PC-9 (cell line): ENCODE data around the gene CDK17. TPM values are rescaled to one million over a fixed set of nuclear protein-coding genes. Genes with fewer than 3 reads are reported as not detected.

Source experiments
- BruUV-seq: library from RNA; stranded (reverse); fragments of 400-500 nt; replicated peaks from 2 replicates; lab custom pipeline; 2021; lab: Mats Ljungman, UMichigan
- CTCF ChIA-PET: fragments of 300-600 bp; sonication (Branson Sonifier 250); formaldehyde crosslinking; loops from one replicate; lab custom pipeline; 2022; ENCODE audit warnings: antibody characterized with exemption; lab: Charles Lee
- POLR2A ChIA-PET: fragments of 300-600 bp; sonication (Branson Sonifier 250); formaldehyde crosslinking; loops from one replicate; lab custom pipeline; 2022; ENCODE audit warnings: antibody characterized with exemption; ENCODE audit not compliant: unreplicated experiment; lab: Charles Lee
- DNase-seq, 2 experiments: peaks; one replicate each; pipeline versions ENCODE4 v3.0.0 to v3.0.0-alpha.2; 2015 to 2022; ENCODE audit warnings: mixed read lengths in 1 of 2
- H2AFZ ChIP-seq: fragments of 200-600 bp; sonication (generic); 2 replicates; pipeline ENCODE4 v1.8.1; 2017; ENCODE audit warnings: antibody characterized with exemption
- H3F3A ChIP-seq: fragments of 200-600 bp; sonication (generic); 2 replicates; pipeline ENCODE4 v1.8.1; 2017; ENCODE audit warnings: antibody characterized with exemption, mild to moderate bottlenecking, low read depth; ENCODE audit not compliant: insufficient read depth
- H3K27ac ChIP-seq: fragments of 200-600 bp; sonication (generic); 2 replicates; pipeline ENCODE4 v1.6.1; 2016; ENCODE audit warnings: mixed run types
- H3K27me3 ChIP-seq: fragments of 200-600 bp; sonication (generic); 2 replicates; pipeline ENCODE4 v1.6.1; 2016; ENCODE audit warnings: low read depth, mixed run types; ENCODE audit not compliant: insufficient read depth
- H3K36me3 ChIP-seq: fragments of 200-600 bp; sonication (generic); 2 replicates; pipeline ENCODE4 v1.6.1; 2016; ENCODE audit warnings: low read depth, mixed run types
- H3K4me1 ChIP-seq: fragments of 200-600 bp; sonication (generic); replicated peaks from 2 replicates; pipeline ENCODE4 v1.6.1; 2016; ENCODE audit warnings: mixed run types; ENCODE audit not compliant: insufficient read depth
- H3K4me2 ChIP-seq: fragments of 200-600 bp; sonication (generic); 2 replicates; pipeline ENCODE4 v1.6.1; 2017; ENCODE audit warnings: mixed run types
- H3K4me3 ChIP-seq: fragments of 200-600 bp; sonication (generic); 2 replicates; pipeline ENCODE4 v1.6.1; 2016; ENCODE audit warnings: mixed run types
- H3K79me2 ChIP-seq: fragments of 200-600 bp; sonication (generic); 2 replicates; pipeline ENCODE4 v1.6.1; 2017; ENCODE audit warnings: low read depth, mixed run types
- H3K9me2 ChIP-seq: fragments of 200-600 bp; sonication (generic); 2 replicates; pipeline ENCODE4 v1.8.1; 2017; ENCODE audit warnings: mild to moderate bottlenecking; ENCODE audit not compliant: insufficient read depth
- H3K9me3 ChIP-seq: fragments of 200-600 bp; sonication (generic); 2 replicates; pipeline ENCODE4 v1.8.1; 2016; ENCODE audit warnings: low read depth; ENCODE audit not compliant: insufficient read depth
- H4K20me1 ChIP-seq: fragments of 200-600 bp; sonication (generic); 2 replicates; pipeline ENCODE4 v1.8.1; 2017; ENCODE audit not compliant: insufficient read depth
- EZH2 ChIP-seq: fragments of 200-600 bp; sonication (generic); IDR thresholded peaks from 2 replicates; pipeline ENCODE4 v1.8.0; 2017; ENCODE audit warnings: antibody characterized with exemption, low read depth
- intact Hi-C: fragments of 100-400 bp; cut with micrococcal nuclease; formaldehyde crosslinking; loops from one replicate; pipeline ENCODE4 v1.10.0; 2022; ENCODE audit not compliant: unreplicated experiment
- total RNA-seq: library from RNA; stranded (reverse); gene quantifications from 2 replicates; pipeline ENCODE4 v1.2.3, GENCODE V29; 2021
- TF ChIP-seq, protein P1 (sequence below): fragments of 200-600 bp; sonication (generic); conservative IDR thresholded peaks from 2 replicates; pipeline ENCODE4 v1.6.1; 2017; ENCODE audit warnings: mixed run types, antibody characterized with exemption, mild to moderate bottlenecking, moderate library complexity

The CDK17 gene
- total RNA-seq, 1 experiment from 2014 or later, result 29.0 TPM

- Histone ChIP-seq H3K27me3 (no peaks in the 10 kb centered on the region), H3K27ac (no peak overlapping the region), H4K20me1 (peaks cover 45% of the 10 kb centered on the region; the same call in 1 of the 2 replicates), H3K4me3 (no peak overlapping the region), H2AFZ (no peak overlapping the region), H3K79me2 (peaks cover 32% of the 10 kb centered on the region), H3K4me1 (no peaks in the 10 kb centered on the region), H3K36me3 (peaks cover 32% of the 10 kb centered on the region; the same call in 1 of the 2 replicates), H3K9me3 (no peaks in the 10 kb centered on the region), H3K9me2 (no peaks in the 10 kb centered on the region), H3K4me2 (no peak overlapping the region), H3F3A (peaks cover 61% of the 10 kb centered on the region)
- TF ChIP-seq, protein P1, sequence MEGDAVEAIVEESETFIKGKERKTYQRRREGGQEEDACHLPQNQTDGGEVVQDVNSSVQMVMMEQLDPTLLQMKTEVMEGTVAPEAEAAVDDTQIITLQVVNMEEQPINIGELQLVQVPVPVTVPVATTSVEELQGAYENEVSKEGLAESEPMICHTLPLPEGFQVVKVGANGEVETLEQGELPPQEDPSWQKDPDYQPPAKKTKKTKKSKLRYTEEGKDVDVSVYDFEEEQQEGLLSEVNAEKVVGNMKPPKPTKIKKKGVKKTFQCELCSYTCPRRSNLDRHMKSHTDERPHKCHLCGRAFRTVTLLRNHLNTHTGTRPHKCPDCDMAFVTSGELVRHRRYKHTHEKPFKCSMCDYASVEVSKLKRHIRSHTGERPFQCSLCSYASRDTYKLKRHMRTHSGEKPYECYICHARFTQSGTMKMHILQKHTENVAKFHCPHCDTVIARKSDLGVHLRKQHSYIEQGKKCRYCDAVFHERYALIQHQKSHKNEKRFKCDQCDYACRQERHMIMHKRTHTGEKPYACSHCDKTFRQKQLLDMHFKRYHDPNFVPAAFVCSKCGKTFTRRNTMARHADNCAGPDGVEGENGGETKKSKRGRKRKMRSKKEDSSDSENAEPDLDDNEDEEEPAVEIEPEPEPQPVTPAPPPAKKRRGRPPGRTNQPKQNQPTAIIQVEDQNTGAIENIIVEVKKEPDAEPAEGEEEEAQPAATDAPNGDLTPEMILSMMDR, result no peak
- TF ChIP-seq EZH2, result no peak
- CTCF ChIA-PET, result no interaction called here
- no TSS peak for BruUV-seq
- POLR2A ChIA-PET, result interaction anchor here (0.7 kb wide), 1 partner anchor 42 kb away, joined by 5 read pairs; no protein-coding TSS in a partner anchor
- intact Hi-C loops, result loop anchor here (5.0 kb wide), 1 partner anchor 199 kb away; no protein-coding TSS in a partner anchor
- DNase-seq, result no peak
Observed at GRCh38 chr12:96261557-96261956, 138.7 kb downstream of the CDK17 start.

DNA sequence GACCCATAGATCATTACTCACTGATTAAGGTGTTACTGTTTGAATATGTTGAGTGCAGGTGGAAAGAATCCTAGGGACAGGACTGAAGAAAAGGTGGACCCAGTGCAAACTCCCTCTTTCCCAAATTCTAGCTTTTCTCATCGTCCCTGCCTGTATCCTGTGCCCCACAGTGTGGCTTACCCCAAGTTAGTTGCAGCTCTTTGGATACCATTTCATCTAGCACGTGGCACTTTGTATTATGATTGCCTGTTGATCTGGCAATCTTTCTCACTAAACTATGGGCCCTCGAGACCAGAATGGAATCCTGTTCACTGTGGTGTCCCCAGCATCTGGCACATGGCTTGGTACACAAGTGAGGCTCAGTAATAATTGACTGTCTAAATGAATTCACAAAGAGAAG, 139.6 kb downstream of the CDK17 start:
- H3F3A ChIP-seq, result peaks cover 59% of the 10 kb centered on the region
- CTCF ChIA-PET, result no interaction called here
- H4K20me1 ChIP-seq, result peaks cover 52% of the 10 kb centered on the region; the same call in 1 of the 2 replicates
- no peak overlapping the region for H3K4me3 ChIP-seq
- H3K4me2 ChIP-seq, result no peak overlapping the region
- H3K79me2 ChIP-seq, result peaks cover 38% of the 10 kb centered on the region
- no TSS peak for BruUV-seq
- H2AFZ ChIP-seq, result no peak overlapping the region
- no peak overlapping the region for H3K27ac ChIP-seq
- no peak for TF ChIP-seq EZH2
- TF ChIP-seq, protein P1, result no peak
- DNase-seq, result no peak
- H3K4me1 ChIP-seq, result no peaks in the 10 kb centered on the region
- peaks cover 25% of the 10 kb centered on the region; the same call in 1 of the 2 replicates for H3K36me3 ChIP-seq
- no peaks in the 10 kb centered on the region for H3K27me3 ChIP-seq
- POLR2A ChIA-PET, result no interaction called here
- H3K9me2 ChIP-seq, result no peaks in the 10 kb centered on the region
- H3K9me3 ChIP-seq, result no peaks in the 10 kb centered on the region
- intact Hi-C loops, result loop anchor here (5.0 kb wide), 1 partner anchor 198 kb away; no protein-coding TSS in a partner anchor

GRCh38 chr12:96260231-96260630, 140.0 kb downstream of the CDK17 start:
- Histone ChIP-seq H3K4me3 (no peak overlapping the region), H3F3A (peaks cover 55% of the 10 kb centered on the region), H2AFZ (no peak overlapping the region), H3K9me3 (no peaks in the 10 kb centered on the region), H3K4me1 (no peaks in the 10 kb centered on the region), H3K36me3 (peaks cover 25% of the 10 kb centered on the region; the same call in 1 of the 2 replicates), H3K27ac (no peak overlapping the region), H3K79me2 (peaks cover 42% of the 10 kb centered on the region), H3K27me3 (no peaks in the 10 kb centered on the region), H3K4me2 (no peak overlapping the region), H4K20me1 (peaks cover 50% of the 10 kb centered on the region; the same call in 1 of the 2 replicates), H3K9me2 (no peaks in the 10 kb centered on the region)
- no TSS peak for BruUV-seq
- TF ChIP-seq, protein P1, result no peak
- no peak for TF ChIP-seq EZH2
- POLR2A ChIA-PET, result no interaction called here
- no peak for DNase-seq
- intact Hi-C loops, result loop anchor here (5.0 kb wide), 1 partner anchor 198 kb away; no protein-coding TSS in a partner anchor
- CTCF ChIA-PET, result no interaction called here
